Mesenteric fat pad (tissue), 1 donor: ENCODE results near the gene TNIP1. TPM values are rescaled to one million over a fixed set of nuclear protein-coding genes. Genes with fewer than 3 reads are reported as not detected.
A peak's percentile ranks its signal among the peaks of the same experiment; 100 is the strongest.

Experiments
- DNase-seq: peaks from one replicate; pipeline ENCODE4 v3.0.0-alpha.2; 2020; ENCODE audit warnings: low spot score
- total RNA-seq: library from RNA; stranded (reverse); fragmentation: NEBNext Ultra II Directional; extraction: Animal tissue kit (Norgen Biotek cat#: 25700); gene quantifications from one replicate; pipeline ENCODE4 v1.2.1, GENCODE V29; 2021
- donor health status: DM: yes; HTN: yes; CAD: no.

The TNIP1 gene
- total RNA-seq, 1 donor from 2014 or later = 285 TPM

DNA sequence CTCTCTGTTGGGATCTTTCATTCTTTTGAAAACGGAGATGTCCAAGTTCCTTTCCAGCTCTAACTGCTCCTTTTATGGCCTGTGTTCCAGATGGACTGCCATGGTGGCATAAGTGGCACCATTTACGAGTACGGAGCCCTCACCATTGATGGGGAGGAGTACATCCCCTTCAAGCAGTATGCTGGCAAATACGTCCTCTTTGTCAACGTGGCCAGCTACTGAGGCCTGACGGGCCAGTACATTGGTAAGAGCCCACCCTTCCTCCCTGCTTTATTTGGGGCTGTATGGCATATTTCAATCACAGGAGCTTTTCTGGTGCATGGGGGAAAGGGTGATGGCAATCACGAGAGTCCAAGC, 55.6 kb downstream of the TNIP1 start:
- no peak for DNase-seq

DNA sequence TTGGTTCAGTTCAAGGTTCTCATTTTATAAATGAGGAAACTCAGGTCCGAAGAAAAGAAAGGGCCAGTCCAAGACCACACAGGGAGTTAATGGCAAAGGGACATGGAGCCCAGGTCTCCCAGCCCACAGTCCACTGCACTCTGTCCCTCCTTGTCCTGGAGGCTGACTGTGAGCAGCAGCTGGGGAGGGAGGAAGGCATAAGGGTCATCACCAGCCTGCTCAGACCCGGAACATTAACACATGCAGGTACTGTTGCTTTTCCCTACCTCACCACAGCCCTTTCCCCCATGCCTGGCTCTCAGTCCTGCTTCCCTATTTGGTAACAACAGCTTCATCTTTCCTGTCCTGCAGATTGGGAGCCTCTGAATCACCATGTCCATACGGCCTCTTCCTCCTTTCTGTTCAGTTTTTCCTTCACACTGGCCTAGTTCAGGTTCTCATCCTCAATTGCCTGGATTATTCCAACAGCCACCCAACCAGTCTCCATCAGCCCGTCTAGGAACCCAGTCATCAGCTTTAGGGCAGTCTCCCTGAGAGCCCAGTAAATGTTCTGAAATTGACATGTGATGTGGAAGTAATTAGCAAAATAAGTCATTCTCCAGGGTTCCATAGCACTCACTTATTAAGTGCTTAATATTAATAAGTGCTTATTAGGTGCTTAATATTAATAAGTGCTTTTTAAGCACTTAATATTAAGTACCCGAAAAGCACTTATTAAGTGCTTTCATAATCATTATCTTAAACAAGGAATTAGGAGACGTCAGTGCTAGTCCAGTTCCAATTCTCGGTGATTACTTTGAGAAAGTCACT, 56.2 kb downstream of the TNIP1 start:
- no peak for DNase-seq

GRCh38 chr5:151023651-151024050, 57.2 kb downstream of the TNIP1 start:
- DNase-seq = no peak

GRCh38 chr5:151023047-151023615, 57.7 kb downstream of the TNIP1 start:
- no peak for DNase-seq

DNA sequence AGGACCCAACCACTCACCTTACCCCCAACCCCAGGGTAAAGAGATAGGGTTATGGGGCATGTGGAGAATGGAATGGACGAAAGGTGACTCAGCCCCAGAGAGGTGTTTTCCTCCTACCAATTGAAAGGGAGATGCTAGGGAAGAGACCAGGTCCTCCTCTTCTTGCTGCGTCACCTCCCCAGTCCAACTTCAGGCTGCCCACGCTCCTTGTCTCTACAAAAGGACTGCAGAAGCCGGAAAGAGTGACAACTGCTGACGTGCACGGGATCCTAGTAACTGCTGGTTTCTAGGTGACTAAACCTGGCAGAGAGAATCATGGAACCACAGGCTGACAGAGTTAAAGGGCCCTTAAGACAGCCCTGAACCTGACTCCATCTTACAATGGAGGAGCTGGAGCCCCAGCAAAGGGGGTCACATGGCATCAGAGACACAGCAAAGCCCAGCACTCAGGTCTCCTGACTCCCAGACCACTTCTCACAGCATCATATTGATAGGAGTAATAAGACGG, 58.3 kb downstream of the TNIP1 start:
- no peak for DNase-seq

- no peak for DNase-seq
These were observed 59.1 kb downstream of the TNIP1 start for GRCh38 chr5:151021746-151022145.

DNA sequence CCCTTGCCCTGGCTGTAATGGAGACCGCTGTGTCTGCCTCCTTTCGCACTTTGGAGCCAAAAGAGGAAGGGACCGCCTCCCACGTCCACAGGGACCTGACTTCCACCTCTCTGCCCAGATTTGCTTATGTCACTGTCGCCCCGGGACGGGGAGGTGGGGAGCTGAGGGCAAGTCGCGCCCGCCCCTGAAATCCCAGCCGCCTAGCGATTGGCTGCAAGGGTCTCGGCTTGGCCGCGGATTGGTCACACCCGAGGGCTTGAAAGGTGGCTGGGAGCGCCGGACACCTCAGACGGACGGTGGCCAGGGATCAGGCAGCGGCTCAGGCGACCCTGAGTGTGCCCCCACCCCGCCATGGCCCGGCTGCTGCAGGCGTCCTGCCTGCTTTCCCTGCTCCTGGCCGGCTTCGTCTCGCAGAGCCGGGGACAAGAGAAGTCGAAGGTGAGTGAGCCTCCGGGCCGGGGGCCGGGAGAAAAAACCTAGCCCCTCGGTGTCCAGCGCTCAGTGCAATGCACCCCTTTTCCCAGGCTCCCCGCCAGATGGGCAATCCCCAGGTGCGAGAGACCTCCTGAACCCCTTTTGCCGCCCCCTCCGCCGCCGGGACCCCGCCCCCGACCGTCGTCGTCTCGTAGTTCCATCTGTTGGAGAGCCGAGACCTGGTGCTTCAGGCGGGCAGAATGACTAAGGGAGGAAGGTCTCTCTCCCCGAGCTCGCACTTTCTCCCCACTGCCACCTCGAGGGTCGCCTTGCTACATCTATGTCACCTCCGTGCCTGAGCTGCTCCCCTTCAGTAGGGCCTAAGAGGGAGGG, 60.3 kb downstream of the TNIP1 start, which contains the start of gene GPX3:
Gene GPX3, plus strand, starts transcription at position 288 of the 807 bp plus-strand sequence. Its CDS starts 64 bp downstream, at position 352.
- DNase-seq = peak; percentile 97

GRCh38 chr5:151019331-151019730, 61.5 kb downstream of the TNIP1 start:
- no peak for DNase-seq

GRCh38 chr5:151018846-151019245, 62.0 kb downstream of the TNIP1 start:
- DNase-seq = no peak

- no peak for DNase-seq
These were observed 62.9 kb downstream of the TNIP1 start for GRCh38 chr5:151017897-151018296.

DNA sequence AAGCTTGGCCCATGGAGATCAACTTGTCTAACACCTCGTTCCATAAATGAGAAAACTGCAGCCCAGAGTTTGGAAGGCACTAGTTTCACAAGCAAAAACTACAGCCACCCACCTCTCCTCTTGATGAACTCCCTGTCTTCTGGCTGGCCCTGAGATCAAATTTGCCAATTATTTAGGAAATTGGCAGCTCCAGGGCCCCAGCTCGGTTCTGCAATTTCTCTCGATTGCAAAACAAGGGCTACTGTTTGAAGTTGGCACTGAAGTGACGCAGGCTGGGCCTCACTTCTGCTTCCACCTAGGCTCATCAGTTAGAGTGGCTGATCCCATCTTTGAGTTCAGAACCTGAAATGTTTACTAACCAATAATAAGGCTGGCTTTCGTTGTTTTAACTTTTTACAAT, 64.1 kb downstream of the TNIP1 start:
- DNase-seq = no peak

GRCh38 chr5:151015974-151016587, 64.8 kb downstream of the TNIP1 start:
- DNase-seq = no peak

GRCh38 chr5:151014680-151015343, 66.0 kb downstream of the TNIP1 start:
- DNase-seq = no peak

GRCh38 chr5:151012862-151013261, 68.0 kb downstream of the TNIP1 start:
- DNase-seq = no peak

- DNase-seq = no peak
These were observed 71.9 kb downstream of the TNIP1 start for GRCh38 chr5:151008906-151009305.

DNA sequence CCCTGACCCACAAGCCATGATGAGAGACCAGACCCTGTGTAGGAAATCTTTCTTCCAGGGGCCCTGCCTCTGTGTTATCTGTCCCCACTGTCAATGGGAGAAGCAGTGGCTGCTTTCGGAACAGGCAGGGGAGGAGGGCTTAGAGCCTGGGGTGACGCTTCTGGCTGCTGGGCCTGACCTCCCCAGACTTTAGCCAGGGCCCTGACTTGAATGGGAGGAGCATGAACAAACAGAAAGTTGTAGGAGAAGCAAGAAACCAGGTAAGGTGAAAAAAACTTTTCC, 72.7 kb downstream of the TNIP1 start:
- DNase-seq = no peak

- DNase-seq = no peak
These were observed 73.2 kb downstream of the TNIP1 start for GRCh38 chr5:151007430-151008209.

DNA sequence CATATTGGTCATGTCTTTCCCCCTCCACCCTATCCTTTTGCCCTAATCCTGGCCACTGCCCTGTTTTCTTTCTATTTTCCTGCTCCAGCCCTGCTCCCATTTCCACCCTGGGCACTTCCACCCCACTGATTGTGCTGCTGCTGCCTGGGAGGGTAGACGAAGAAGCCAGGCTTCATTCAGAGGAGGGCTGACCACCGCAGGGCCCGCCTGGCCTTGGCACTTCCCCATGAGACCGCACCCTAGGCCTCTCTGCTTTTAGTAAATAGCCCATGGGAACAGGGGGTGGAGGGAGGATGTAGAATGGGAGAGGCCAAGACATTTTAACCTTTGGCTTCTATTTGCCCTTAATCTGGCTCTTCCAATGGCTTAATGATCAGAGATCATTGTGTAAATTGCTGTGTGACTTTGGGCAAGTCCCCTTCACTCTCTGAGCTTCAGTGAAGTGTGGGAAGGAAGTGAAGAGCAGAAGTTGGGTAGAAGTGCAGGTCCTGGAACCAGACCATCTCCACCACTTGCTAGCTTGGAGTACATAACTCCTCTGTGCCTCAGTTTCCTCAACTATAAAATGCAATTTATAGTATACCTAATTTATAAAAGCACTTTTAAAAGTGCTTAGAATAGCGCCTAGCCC, 74.0 kb downstream of the TNIP1 start:
- DNase-seq = no peak

DNA sequence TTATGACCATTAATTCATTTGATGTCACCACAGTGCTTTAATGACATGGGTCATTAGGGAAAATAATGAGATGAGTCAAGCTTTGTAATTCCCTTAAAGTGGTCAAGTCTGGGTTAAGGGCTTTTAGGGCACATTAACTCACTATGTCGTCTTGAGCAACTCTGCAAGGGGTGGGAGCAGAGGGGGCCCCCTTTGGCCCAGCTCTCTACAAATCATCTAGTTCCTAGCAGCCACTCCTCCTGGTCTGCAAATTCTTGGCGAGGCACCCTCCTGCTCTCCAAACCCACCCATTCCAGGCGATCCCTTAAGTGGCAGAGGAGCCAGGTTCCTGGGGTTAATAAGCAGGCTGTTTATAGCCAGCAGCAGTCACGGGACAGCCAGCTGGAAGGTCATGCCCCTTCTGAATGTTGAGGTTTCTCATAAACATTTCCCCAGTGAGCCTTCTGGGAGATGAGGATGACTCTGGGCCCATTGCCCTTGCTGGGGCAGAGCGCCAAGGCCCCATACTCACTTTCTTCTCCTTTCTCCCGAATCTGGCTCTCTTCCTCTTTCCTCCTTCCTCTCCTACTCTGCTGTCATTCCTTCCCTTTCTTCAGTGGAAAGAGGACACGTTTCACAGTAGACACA, 74.8 kb downstream of the TNIP1 start:
- no peak for DNase-seq
